DOHH2 (cell line): ENCODE results near the gene TSSK6.
"Not testable (repeated sequence)": the region's sequence is repeated elsewhere in the genome, so short reads cannot be mapped to it uniquely, and the experiment has no call there.

Source experiments
- H3F3A ChIP-seq: fragments of 200-600 bp; sonication (generic), shearing (Covaris generic); 2 replicates; pipeline ENCODE4 v1.6.0; 2016; ENCODE audit warnings: antibody characterized with exemption, mild to moderate bottlenecking; ENCODE audit not compliant: control insufficient read depth, insufficient read depth
- H3K27ac ChIP-seq: fragments of 200-600 bp; sonication (generic); 2 replicates; pipeline ENCODE4 v1.5.1; 2014; ENCODE audit warnings: low read depth, mild to moderate bottlenecking, low read length, moderate library complexity
- H3K27me3 ChIP-seq: fragments of 200-600 bp; sonication (generic); 2 replicates; pipeline ENCODE4 v1.6.1; 2014; ENCODE audit warnings: mild to moderate bottlenecking, low read length, mixed read lengths; ENCODE audit not compliant: control insufficient read depth
- H3K36me3 ChIP-seq: fragments of 200-600 bp; sonication (generic); 2 replicates; pipeline ENCODE4 v1.6.1; 2014; ENCODE audit warnings: mild to moderate bottlenecking, low read length, moderate library complexity, mixed read lengths; ENCODE audit not compliant: control insufficient read depth
- H3K4me1 ChIP-seq: fragments of 200-600 bp; sonication (generic); 2 replicates; pipeline ENCODE4 v1.6.1; 2014; ENCODE audit warnings: mild to moderate bottlenecking, low read length, mixed read lengths; ENCODE audit not compliant: control insufficient read depth
- H3K4me2 ChIP-seq: fragments of 200-600 bp; sonication (generic); 2 replicates; pipeline ENCODE4 v1.6.0; 2014; ENCODE audit warnings: mild to moderate bottlenecking, low read length, moderate library complexity
- H3K4me3 ChIP-seq: fragments of 200-600 bp; sonication (generic); 2 replicates; pipeline ENCODE4 v1.5.1; 2014; ENCODE audit warnings: mild to moderate bottlenecking, low read length, mixed read lengths
- H3K79me2 ChIP-seq: fragments of 200-600 bp; sonication (generic); 2 replicates; pipeline ENCODE4 v1.6.1; 2014; ENCODE audit warnings: mild to moderate bottlenecking, low read length, mixed read lengths; ENCODE audit not compliant: control insufficient read depth
- H3K9me2 ChIP-seq: fragments of 200-600 bp; sonication (generic); replicated peaks from 2 replicates; pipeline ENCODE4 v1.6.1; 2014; ENCODE audit warnings: mild to moderate bottlenecking, low read length, mixed read lengths; ENCODE audit not compliant: control insufficient read depth
- H3K9me3 ChIP-seq: fragments of 200-600 bp; sonication (generic); 2 replicates; pipeline ENCODE4 v1.6.1; 2014; ENCODE audit warnings: antibody characterized with exemption, low read length, mixed read lengths; ENCODE audit not compliant: control insufficient read depth, insufficient read depth
- H4K20me1 ChIP-seq: fragments of 200-600 bp; sonication (generic); 2 replicates; pipeline ENCODE4 v1.6.0; 2014; ENCODE audit warnings: low read depth, mild to moderate bottlenecking, antibody characterized with exemption, low read length, moderate library complexity; ENCODE audit not compliant: control insufficient read depth, insufficient read depth
- CTCF ChIP-seq: fragments of 200-600 bp; sonication (generic); IDR thresholded peaks from one replicate; pipeline ENCODE4 v1.5.1; 2014; ENCODE audit warnings: antibody characterized with exemption, mild to moderate bottlenecking, low read depth, low read length; ENCODE audit not compliant: poor library complexity, severe bottlenecking
- EZH2phosphoT487 ChIP-seq: fragments of 200-600 bp; sonication (generic); IDR thresholded peaks from 2 replicates; pipeline ENCODE4 v1.6.1; 2017; ENCODE audit warnings: borderline replicate concordance, mild to moderate bottlenecking, antibody characterized with exemption, low read length, moderate library complexity, mixed read lengths

Gene TSSK6

GRCh38 chr19:19475015-19475765 is 40.2 kb downstream of the TSSK6 start:
- no peak for TF ChIP-seq EZH2phosphoT487
- Histone ChIP-seq H3K4me2 (no peak overlapping the region), H4K20me1 (peaks cover 9% of the 10 kb centered on the region), H3K27ac (no peak overlapping the region), H3K36me3 (peaks cover 66% of the 10 kb centered on the region), H3K79me2 (peaks cover 100% of the 10 kb centered on the region), H3K4me3 (no peak overlapping the region), H3F3A (peaks cover 7% of the 10 kb centered on the region; the same call in 1 of the 2 replicates), H3K9me3 (no peaks in the 10 kb centered on the region), H3K9me2 (no peaks in the 10 kb centered on the region), H3K27me3 (no peaks in the 10 kb centered on the region), H3K4me1 (peaks cover 43% of the 10 kb centered on the region)

GRCh38 chr19:19472106-19472505 is 43.2 kb downstream of the TSSK6 start:
- not testable (repeated sequence) for H4K20me1 ChIP-seq, H3K9me2 ChIP-seq, H3K27me3 ChIP-seq, H3F3A ChIP-seq
- peaks cover 74% of the 10 kb centered on the region for H3K36me3 ChIP-seq
- H3K79me2 ChIP-seq = peaks cover 100% of the 10 kb centered on the region
- H3K9me3 ChIP-seq = peaks cover 17% of the 10 kb centered on the region
- peak overlapping the region; percentile 61 for H3K27ac ChIP-seq
- H3K4me3 ChIP-seq = peak overlapping the region; percentile 37
- peaks cover 57% of the 10 kb centered on the region for H3K4me1 ChIP-seq
- peak overlapping the region; percentile 54 for H3K4me2 ChIP-seq

- Histone ChIP-seq H4K20me1 (peaks cover 9% of the 10 kb centered on the region), H3K27me3 (no peaks in the 10 kb centered on the region), H3K9me3 (peaks cover 20% of the 10 kb centered on the region), H3K79me2 (peaks cover 98% of the 10 kb centered on the region), H3K4me1 (peaks cover 57% of the 10 kb centered on the region), H3K4me3 (peak overlapping the region; percentile 37), H3K9me2 (no peaks in the 10 kb centered on the region), H3K4me2 (peak overlapping the region; percentile 54), H3K36me3 (peaks cover 75% of the 10 kb centered on the region), H3F3A (peaks cover 8% of the 10 kb centered on the region), H3K27ac (peak overlapping the region; percentile 61)
- TF ChIP-seq EZH2phosphoT487 = no peak
- TF ChIP-seq CTCF = no peak
Observed at GRCh38 chr19:19471682-19472081, 43.7 kb downstream of the TSSK6 start.

- H3K79me2 ChIP-seq = peaks cover 98% of the 10 kb centered on the region
- H3K9me3 ChIP-seq = peaks cover 31% of the 10 kb centered on the region
- peak overlapping the region; percentile 61 for H3K27ac ChIP-seq
- peak overlapping the region; percentile 37 for H3K4me3 ChIP-seq
- H4K20me1 ChIP-seq = peaks cover 8% of the 10 kb centered on the region
- H3K4me1 ChIP-seq = peaks cover 57% of the 10 kb centered on the region
- H3K4me2 ChIP-seq = peak overlapping the region; percentile 54
- H3K27me3 ChIP-seq = no peaks in the 10 kb centered on the region
- peaks cover 8% of the 10 kb centered on the region for H3F3A ChIP-seq
- H3K36me3 ChIP-seq = peaks cover 76% of the 10 kb centered on the region
- TF ChIP-seq EZH2phosphoT487 (no peak), CTCF (no peak)
- no peaks in the 10 kb centered on the region for H3K9me2 ChIP-seq
Observed at GRCh38 chr19:19470579-19470978, 44.8 kb downstream of the TSSK6 start.
